NCI-H82 (cell line): ENCODE results near the gene NKD1.
A peak's percentile ranks its signal among the peaks of the same experiment; 100 is the strongest.

Source experiments
- DNase-seq: peaks from one replicate; lab custom pipeline; 2025; lab: John Stamatoyannopoulos, UW

NKD1 gene

GRCh38 chr16:50613281-50613963 is 65.2 kb downstream of the NKD1 start:
- DNase-seq: peak; percentile 67

GRCh38 chr16:50613964-50614474 is 65.8 kb downstream of the NKD1 start:
- no peak for DNase-seq

GRCh38 chr16:50614955-50615724 is 66.9 kb downstream of the NKD1 start:
- no peak for DNase-seq

GRCh38 chr16:50615891-50616290 is 67.7 kb downstream of the NKD1 start:
- DNase-seq: no peak

GRCh38 chr16:50616386-50616785 is 68.2 kb downstream of the NKD1 start:
- no peak for DNase-seq

- DNase-seq: peak; percentile 18
These were observed 68.9 kb downstream of the NKD1 start for GRCh38 chr16:50616883-50617645.

- no peak for DNase-seq
These were observed 69.5 kb downstream of the NKD1 start for GRCh38 chr16:50617646-50618184.

GRCh38 chr16:50618238-50618918 is 70.2 kb downstream of the NKD1 start:
- DNase-seq: no peak

- no peak for DNase-seq
These were observed 71.7 kb downstream of the NKD1 start for GRCh38 chr16:50619702-50620491.

GRCh38 chr16:50620646-50621451 is 72.7 kb downstream of the NKD1 start:
- DNase-seq: no peak

- DNase-seq: no peak
These were observed 73.2 kb downstream of the NKD1 start for GRCh38 chr16:50621452-50621792.

- DNase-seq: no peak
These were observed 73.8 kb downstream of the NKD1 start for GRCh38 chr16:50622029-50622428.

- DNase-seq: no peak
These were observed 74.6 kb downstream of the NKD1 start for GRCh38 chr16:50622643-50623369.

- DNase-seq: no peak
These were observed 76.3 kb downstream of the NKD1 start for GRCh38 chr16:50624449-50624970.

- DNase-seq: no peak
These were observed 77.2 kb downstream of the NKD1 start for GRCh38 chr16:50625374-50625773.

GRCh38 chr16:50626868-50627267 is 78.7 kb downstream of the NKD1 start:
- no peak for DNase-seq

GRCh38 chr16:50627419-50627818 is 79.2 kb downstream of the NKD1 start:
- peak; percentile 46 for DNase-seq

GRCh38 chr16:50628156-50628802 is 80.1 kb downstream of the NKD1 start:
- no peak for DNase-seq

- no peak for DNase-seq
These were observed 81.1 kb downstream of the NKD1 start for GRCh38 chr16:50629334-50629733.
